Measurements from ENCODE around the gene LOXHD1. TPM values are rescaled to one million over a fixed set of nuclear protein-coding genes. Genes with fewer than 3 reads are reported as not detected.

The LOXHD1 gene
- total and polyA plus RNA-seq, 2 of the 13 experiments (the other 11 are each of a cell fraction or from before 2014, with no cell fraction given), result not detected

GRCh38 chr18:46672062-46672970, 15.3 kb upstream of the LOXHD1 start:
- no peak overlapping the region for H3K4me2 ChIP-seq (ENCODE audit: low read depth, low read length)
- no peaks in the 10 kb centered on the region for H4K20me1 ChIP-seq (ENCODE audit: insufficient read depth, low read length)
- no peak overlapping the region for H3K4me3 ChIP-seq (replicated peaks in 1 of 3; ENCODE audit: insufficient read depth in 1 of 3, low read depth in 2 of 3, low read length in 3 of 3)
- whole genome bisulfite sequencing (ENCODE audit: low lambda C conversion rate), result 53% methylated on average over 6 of the region's 6 CpGs
- POLR2A ChIA-PET, result no interaction called here
- FAIRE-seq, result no peak
- H3K9me3 ChIP-seq (ENCODE audit: low read length), result no peaks in the 10 kb centered on the region
- no peak for ATAC-seq
- no peak overlapping the region for H3K9ac ChIP-seq (ENCODE audit: insufficient read depth, low read depth, low read length)
- no peak overlapping the region for H2AFZ ChIP-seq (ENCODE audit: low read length)
- in situ Hi-C loops (cut with HindIII; ENCODE audit: extremely low pct_ligation_motif_present, low pct_unique_long_range_greater_than_20kb), result no loop called here
- H3K27me3 ChIP-seq (ENCODE audit: control insufficient read depth in 1 of 2, insufficient read depth in 2 of 2, low read length in 2 of 2), result peaks cover 0 to 14% of the 10 kb centered on the region in 2 experiments; a peak in 2 of 5 replicates
- H3K4me1 ChIP-seq (ENCODE audit: insufficient read depth, low read length), result no peaks in the 10 kb centered on the region
- BruUV-seq (replicated peaks), result no TSS peak
- DNase-seq (ENCODE audit: low spot score), result no peak
- CTCF ChIA-PET (ENCODE audit: low intra/inter-chr PET ratio, low total read pairs), result no interaction called here
- H3K27ac ChIP-seq (ENCODE audit: extremely low read length, insufficient read depth, low read length), result no peak overlapping the region
- no peaks in the 10 kb centered on the region for H3K79me2 ChIP-seq (ENCODE audit: insufficient read depth, low read length)
- intact Hi-C loops (cut with micrococcal nuclease; ENCODE audit: unreplicated experiment), result no loop called here
- H3K36me3 ChIP-seq (replicated peaks in 1 of 2; ENCODE audit: control insufficient read depth in 1 of 2, insufficient read depth in 2 of 2, low read length in 2 of 2), result no peaks in the 10 kb centered on the region
- TF ChIP-seq PHF21A (CRISPR knock-in tag; IDR thresholded peaks at IDR 0.05) (no peak), HNF1B (CRISPR knock-in tag; IDR thresholded peaks at IDR 0.05) (no peak), HDAC6 (IDR thresholded peaks at IDR 0.05; ENCODE audit: low read depth, low read length) (no peak), ZNF615 (CRISPR knock-in tag; IDR thresholded peaks at IDR 0.05; ENCODE audit: borderline replicate concordance) (no peak), ARID5B (CRISPR knock-in tag; IDR thresholded peaks at IDR 0.05) (no peak), ZNF574 (CRISPR knock-in tag; IDR thresholded peaks at IDR 0.05) (no peak), JDP2 (CRISPR knock-in tag; IDR thresholded peaks at IDR 0.05; ENCODE audit: borderline replicate concordance) (no peak), ZNF556 (CRISPR knock-in tag; IDR thresholded peaks at IDR 0.05; ENCODE audit: borderline replicate concordance) (no peak), EHMT2 (IDR thresholded peaks at IDR 0.05; ENCODE audit: borderline replicate concordance, low read depth, low read length) (no peak), ZSCAN9 (CRISPR knock-in tag; IDR thresholded peaks at IDR 0.05; ENCODE audit: borderline replicate concordance) (no peak), ATF4 (CRISPR knock-in tag; IDR thresholded peaks at IDR 0.05) (no peak), NR2C2 (CRISPR knock-in tag; IDR thresholded peaks at IDR 0.05; ENCODE audit: borderline replicate concordance) (no peak), GABPA (IDR thresholded peaks at IDR 0.05; ENCODE audit: low read depth, low read length) (no peak), GABPA (CRISPR knock-in tag; IDR thresholded peaks at IDR 0.05; ENCODE audit: low read depth) (no peak)
